ENCODE data around the gene ACOT12.
A peak's percentile ranks its signal among the peaks of the same experiment; 100 is the strongest.
"Not testable (repeated sequence)": the region's sequence is repeated elsewhere in the genome, so short reads cannot be mapped to it uniquely, and the experiment has no call there.

ACOT12 gene

GRCh38 chr5:81337803-81338202, 56.1 kb downstream of the ACOT12 start:
- DNase-seq: no peak

DNA sequence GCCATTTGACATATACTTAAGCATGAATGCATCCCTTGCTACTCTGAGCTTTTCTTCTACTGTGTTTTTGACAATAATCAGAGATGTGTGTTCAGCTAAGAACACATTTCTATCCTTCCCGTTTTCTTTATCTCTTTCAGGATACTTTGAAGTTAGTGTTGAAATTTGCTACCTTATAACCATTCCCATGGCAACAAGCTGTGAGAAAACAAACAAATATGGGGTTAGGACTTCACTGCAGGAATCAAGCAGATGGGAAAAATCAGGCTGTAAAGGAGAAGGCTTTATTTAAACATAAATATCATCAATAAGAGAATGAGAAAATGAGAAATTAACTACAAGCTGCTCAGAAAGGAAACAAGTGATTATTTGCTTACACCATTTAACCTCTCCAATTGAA, 57.4 kb downstream of the ACOT12 start:
- no peak for DNase-seq

- DNase-seq: no peak
Observed at GRCh38 chr5:81335946-81336345, 58.0 kb downstream of the ACOT12 start.

DNA sequence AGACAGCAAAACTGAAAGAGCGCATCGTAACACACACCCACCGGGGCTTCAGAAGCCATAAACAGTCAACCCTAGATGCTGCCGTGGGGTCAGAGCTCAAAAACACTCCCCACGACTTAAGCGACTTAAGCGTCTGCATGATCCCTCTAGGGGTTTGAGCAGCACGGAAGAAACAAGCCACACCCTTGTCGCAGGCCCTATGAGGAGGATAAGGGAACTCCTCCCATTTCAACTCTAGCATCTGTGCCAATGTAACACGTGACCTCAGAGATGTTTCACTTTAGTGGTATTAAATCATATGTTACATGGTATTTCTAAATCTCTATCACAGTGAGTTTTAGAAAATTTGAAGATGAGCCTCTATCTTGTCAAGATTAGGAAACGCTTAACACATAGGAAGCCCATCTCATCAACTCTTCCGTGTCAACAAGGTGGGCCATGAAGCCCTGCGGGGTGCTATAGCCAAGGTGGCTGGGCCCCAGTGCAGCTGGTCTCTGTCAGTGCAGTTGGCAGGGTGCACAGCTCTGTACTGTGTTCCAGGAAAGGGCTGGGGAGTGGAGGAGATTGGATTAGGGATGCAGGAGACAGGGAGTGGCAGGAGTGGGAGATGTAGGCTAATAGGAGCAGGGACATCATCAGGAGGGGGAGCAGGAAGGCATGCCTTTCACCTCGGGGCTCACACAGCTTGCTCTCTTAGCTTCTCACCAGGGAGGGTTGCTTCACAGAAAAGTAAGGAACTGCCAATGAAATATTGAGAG, 59.5 kb downstream of the ACOT12 start:
- DNase-seq: peak; percentile 21 to 44

GRCh38 chr5:81326554-81326953, 67.4 kb downstream of the ACOT12 start:
- no peak for DNase-seq

- DNase-seq: peak; percentile 39 to 44
Observed at GRCh38 chr5:81317536-81317935, 76.4 kb downstream of the ACOT12 start.

- peak; percentile 13 to 25 for DNase-seq
Observed at GRCh38 chr5:81316571-81316970, 77.4 kb downstream of the ACOT12 start.

- DNase-seq: no peak
Observed at GRCh38 chr5:81315830-81316229, 78.1 kb downstream of the ACOT12 start.

- DNase-seq: peak in 1 of 2 donors; percentile 12
Observed at GRCh38 chr5:81315336-81315735, 78.6 kb downstream of the ACOT12 start.

GRCh38 chr5:81314581-81314980, 79.4 kb downstream of the ACOT12 start:
- DNase-seq: peak in 1 of 2 donors; percentile 27

DNA sequence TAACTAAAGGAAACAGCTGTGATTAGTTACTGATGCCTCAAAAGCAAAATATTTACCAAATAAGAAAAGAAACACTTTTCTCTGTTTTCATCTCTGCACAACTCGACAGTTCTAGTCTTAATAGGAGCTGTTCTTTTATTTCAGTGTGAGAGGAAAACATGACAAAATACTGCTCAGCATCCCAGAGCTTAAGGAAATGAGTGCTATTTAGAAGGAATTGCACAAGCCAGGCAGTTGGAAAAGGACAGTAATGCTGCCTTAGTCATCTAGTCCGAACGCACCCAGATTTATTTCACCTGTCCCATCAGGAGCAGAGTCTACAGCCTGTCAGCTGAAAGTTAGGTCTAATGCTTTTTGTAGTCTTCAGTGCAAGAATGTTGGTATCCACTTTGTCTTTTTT, 80.2 kb downstream of the ACOT12 start:
- no peak for DNase-seq

DNA sequence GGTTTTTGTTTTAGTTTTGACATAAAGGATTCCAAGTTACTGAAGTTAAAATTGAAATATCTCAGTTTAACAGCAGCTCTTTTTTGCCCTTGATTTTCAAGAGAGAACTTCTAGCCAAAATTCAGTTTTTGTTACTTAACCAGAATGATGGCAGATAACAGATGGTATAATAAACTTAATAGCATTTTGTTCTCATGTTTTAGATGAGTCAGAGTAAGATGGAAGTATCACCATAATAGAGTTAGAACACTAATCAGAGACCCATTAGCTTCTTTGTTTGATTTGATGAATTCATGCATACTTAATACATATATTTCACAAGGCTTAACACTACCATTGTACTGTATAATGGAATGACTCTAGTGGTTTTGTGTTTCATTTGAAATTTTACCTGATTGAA, 80.7 kb downstream of the ACOT12 start:
- DNase-seq: no peak

GRCh38 chr5:81310402-81311063, 83.4 kb downstream of the ACOT12 start:
- DNase-seq: no peak

DNA sequence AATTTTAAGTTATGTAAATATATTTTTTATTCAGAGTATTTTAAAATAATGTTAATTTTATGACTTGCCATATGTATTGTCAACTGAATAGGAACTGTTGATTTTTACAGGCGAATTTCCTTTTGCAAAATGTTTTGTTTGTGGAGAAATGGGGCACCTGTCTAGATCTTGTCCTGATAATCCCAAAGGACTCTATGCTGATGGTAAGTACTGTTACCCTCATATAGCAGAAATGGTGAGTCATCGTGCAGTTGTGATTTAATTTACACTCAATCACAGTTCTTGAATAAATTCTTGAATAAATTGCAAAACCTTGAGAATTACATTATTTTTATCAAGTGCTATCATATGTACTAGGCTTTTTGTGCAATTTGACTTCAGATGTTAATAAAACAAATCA, 85.1 kb downstream of the ACOT12 start:
- no peak for DNase-seq

- peak in 1 of 2 donors; percentile 15 for DNase-seq
Observed at GRCh38 chr5:81305785-81306184, 88.1 kb downstream of the ACOT12 start.

GRCh38 chr5:81303563-81303962, 90.4 kb downstream of the ACOT12 start:
- no peak for DNase-seq

DNA sequence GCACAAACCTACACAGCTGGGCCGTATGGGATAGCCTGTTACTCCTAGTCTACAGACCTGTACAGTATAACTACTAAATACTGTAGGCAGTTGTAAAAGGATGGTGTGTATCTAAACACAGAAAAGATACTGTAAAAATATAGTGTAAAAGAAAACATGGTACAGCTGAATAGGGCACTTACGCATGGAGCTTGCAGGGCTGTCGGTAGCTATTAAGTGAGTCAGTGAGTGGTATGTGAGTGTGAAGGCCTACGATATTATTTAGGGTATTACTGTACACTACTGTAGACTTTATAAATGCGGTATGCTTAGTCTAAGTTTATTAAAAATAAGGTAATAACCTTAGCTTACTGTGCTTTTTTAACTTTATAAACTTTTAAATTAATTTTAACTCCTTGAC, 91.3 kb downstream of the ACOT12 start:
- no peak for DNase-seq

DNA sequence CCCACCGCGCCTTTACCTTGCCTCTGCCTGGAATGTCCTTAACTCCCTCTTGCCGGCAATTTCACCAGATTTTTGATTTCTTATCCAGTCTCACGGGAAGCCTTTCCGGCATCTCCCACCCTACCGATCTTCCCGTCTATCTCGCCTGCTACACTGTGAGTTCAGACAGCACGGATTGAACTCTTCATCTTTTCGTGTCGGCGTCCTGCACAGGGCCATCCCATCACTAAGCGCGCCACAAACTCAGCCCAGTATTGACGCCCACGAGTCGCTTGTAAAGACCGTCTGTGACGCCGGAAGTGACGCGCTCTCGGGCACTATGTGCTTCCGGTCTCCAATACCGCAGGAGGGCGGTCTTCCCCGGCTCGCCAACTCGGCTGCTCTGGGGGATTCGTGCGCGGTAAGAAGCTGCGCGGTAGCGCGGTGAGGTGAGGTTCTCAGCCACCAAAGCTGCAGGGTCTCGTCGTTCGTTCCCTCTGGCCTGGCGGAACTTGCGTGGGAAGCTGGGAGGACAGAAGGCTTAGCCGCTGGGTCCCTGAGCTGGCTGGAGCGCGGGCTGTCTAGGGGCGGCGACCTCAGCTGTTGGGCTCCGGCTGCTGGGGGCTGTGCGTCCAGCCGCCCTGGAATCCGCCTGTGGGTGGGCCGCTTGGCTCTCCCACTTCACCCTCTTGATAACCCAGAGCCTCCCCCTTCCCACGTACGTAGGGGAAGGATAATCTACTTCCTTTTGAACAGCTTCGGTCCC, 92.5 kb downstream of the ACOT12 start, which contains the start of gene ZCCHC9:
ZCCHC9 (plus strand) TSS at position 317 of the 745 bp plus-strand sequence. CDS start 3,171 bp downstream, outside the sequence.
- peak; percentile 97 for DNase-seq

DNA sequence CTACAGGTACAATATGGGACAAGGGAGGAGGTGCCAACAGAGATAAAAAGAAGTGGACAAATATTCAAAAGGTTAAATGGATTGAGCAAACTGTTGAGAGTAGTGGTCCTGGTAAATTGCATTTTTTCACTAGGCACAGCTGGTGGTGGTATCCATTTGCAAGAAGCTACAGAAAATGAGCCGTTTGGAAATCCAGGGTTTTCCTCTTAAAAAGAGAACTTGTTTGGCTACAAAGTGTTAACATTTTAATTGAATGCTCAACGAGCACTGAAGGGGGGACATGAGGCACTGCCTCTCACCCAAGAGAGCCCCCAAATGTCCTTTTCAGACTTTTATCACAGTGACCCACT, 93.0 kb downstream of the ACOT12 start:
- no peak for DNase-seq

DNA sequence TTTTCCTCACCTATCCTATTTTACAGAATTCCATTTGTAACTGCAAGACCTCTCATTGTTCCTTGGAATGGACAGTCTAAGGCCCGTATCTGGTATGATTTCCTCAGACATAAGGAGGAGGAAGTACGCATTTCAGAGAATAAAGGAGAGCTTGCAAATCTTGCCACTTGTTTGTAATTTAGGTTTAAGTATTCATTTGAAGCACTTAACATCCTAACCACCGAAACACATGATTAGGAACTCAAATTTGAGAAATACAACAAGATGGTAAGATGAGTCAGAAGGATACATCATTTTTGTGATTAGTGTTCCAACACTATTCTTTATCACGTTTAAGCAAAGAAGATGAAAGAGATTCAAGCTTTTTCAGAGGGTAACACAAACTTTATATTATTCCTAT, 96.4 kb downstream of the ACOT12 start:
- DNase-seq: no peak

GRCh38 chr5:81294021-81294420, 99.9 kb downstream of the ACOT12 start:
- DNase-seq: not testable (repeated sequence)

- no peak for DNase-seq
Observed at GRCh38 chr5:81292130-81292529, 101.8 kb downstream of the ACOT12 start.

GRCh38 chr5:81290146-81290545, 103.8 kb downstream of the ACOT12 start:
- DNase-seq: no peak

- DNase-seq: no peak
Observed at GRCh38 chr5:81288021-81288433, 105.9 kb downstream of the ACOT12 start.
